Stomach (tissue), 4 donors: Measurements from ENCODE around the gene SELENOH.

Source experiments
- EP300 ChIP-seq: sonication (generic); formaldehyde crosslinking; IDR thresholded peaks from one replicate; pipeline ENCODE4 v1.6.1; 2017; ENCODE audit warnings: antibody characterized with exemption
- POLR2A ChIP-seq, 4 donors: fragments of 450-650 bp; IDR thresholded peaks; one replicate each; pipeline ENCODE4 v1.6.1; 2016; ENCODE audit warnings: antibody characterized with exemption in 4 of 4, control low read depth in 2 of 4, mild to moderate bottlenecking in 1 of 4, moderate library complexity in 1 of 4
- POLR2AphosphoS5 ChIP-seq, 3 donors: sonication (generic); formaldehyde crosslinking; IDR thresholded peaks; one replicate each; pipeline ENCODE4 v1.6.1; 2016; ENCODE audit warnings: antibody characterized with exemption in 3 of 3
- TF ChIP-seq, protein P1 (sequence below), 7 experiments: fragments of 450-650 bp in 4 of 7; fragments of 200-600 bp in 3 of 7; sonication (generic) in 3 of 7; IDR thresholded peaks; one replicate each; pipeline ENCODE4 v1.5.1; 2016 to 2019; ENCODE audit warnings: antibody characterized with exemption in 7 of 7, control low read depth in 2 of 7, mild to moderate bottlenecking in 1 of 7

DNA sequence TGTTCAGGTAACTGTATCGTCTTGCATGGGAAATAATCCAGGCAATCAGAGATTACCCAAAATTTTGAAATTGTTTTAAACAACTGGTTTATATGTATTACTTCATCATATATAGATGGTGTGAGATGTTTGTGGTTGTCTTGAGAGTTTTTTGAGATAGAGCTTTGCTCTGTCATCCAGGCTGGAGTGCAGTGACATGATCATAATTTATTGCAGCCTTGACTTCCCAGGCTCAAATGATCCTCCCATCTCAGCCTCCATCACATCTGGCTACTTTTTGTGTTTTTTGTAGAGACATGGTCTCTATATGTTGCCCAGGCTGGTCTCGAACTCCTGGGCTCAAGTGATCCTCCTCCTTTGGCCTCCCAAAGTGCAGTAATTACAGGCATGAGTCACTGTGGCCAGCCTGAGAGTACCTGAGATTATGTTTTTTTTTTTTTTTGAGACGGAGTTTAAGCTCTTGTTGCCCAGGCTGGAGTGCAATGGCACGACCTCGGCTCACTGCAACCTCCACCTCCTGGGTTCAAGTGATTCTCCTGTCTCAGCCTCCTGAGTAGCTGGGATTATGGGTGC is 31.8 kb downstream of the SELENOH start:
- no peak for TF ChIP-seq POLR2A (IDR thresholded peaks at IDR 0.05)
- TF ChIP-seq, protein P1, sequence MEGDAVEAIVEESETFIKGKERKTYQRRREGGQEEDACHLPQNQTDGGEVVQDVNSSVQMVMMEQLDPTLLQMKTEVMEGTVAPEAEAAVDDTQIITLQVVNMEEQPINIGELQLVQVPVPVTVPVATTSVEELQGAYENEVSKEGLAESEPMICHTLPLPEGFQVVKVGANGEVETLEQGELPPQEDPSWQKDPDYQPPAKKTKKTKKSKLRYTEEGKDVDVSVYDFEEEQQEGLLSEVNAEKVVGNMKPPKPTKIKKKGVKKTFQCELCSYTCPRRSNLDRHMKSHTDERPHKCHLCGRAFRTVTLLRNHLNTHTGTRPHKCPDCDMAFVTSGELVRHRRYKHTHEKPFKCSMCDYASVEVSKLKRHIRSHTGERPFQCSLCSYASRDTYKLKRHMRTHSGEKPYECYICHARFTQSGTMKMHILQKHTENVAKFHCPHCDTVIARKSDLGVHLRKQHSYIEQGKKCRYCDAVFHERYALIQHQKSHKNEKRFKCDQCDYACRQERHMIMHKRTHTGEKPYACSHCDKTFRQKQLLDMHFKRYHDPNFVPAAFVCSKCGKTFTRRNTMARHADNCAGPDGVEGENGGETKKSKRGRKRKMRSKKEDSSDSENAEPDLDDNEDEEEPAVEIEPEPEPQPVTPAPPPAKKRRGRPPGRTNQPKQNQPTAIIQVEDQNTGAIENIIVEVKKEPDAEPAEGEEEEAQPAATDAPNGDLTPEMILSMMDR (IDR thresholded peaks at IDR 0.05), result no peak
- no peak for TF ChIP-seq EP300
- TF ChIP-seq POLR2AphosphoS5 (IDR thresholded peaks at IDR 0.05), result no peak
